Neural cell (in vitro differentiated cells): ENCODE measurements around the gene PLET1. TPM values are rescaled to one million over a fixed set of nuclear protein-coding genes. Genes with fewer than 3 reads are reported as not detected.

Experiments used
- H2AFZ ChIP-seq: fragments of 200-600, 300-800 bp; sonication (generic), shearing (Covaris generic); 2 replicates; pipeline ENCODE4 v1.6.0; 2014; ENCODE audit warnings: low read depth, mild to moderate bottlenecking, antibody characterized with exemption, low read length, moderate library complexity
- H3F3A ChIP-seq: fragments of 200-600 bp; shearing (Covaris generic); 2 replicates; pipeline ENCODE4 v1.6.1; 2016; ENCODE audit warnings: mild to moderate bottlenecking, moderate library complexity, mixed read lengths, antibody characterized with exemption, low read length; ENCODE audit not compliant: insufficient read depth, poor library complexity, severe bottlenecking
- H3K27ac ChIP-seq: fragments of 200-600, 300-800 bp; sonication (generic), shearing (Covaris generic); 2 replicates; pipeline ENCODE4 v1.5.1; 2014; ENCODE audit warnings: mild to moderate bottlenecking, low read length, moderate library complexity
- H3K27me3 ChIP-seq: fragments of 300-800, 200-600 bp; sonication (generic), shearing (Covaris generic); 2 replicates; pipeline ENCODE4 v1.6.0; 2014; ENCODE audit warnings: mild to moderate bottlenecking, low read depth, low read length, moderate library complexity; ENCODE audit not compliant: insufficient read depth
- H3K36me3 ChIP-seq: fragments of 300-800, 200-600 bp; sonication (generic), shearing (Covaris generic); 2 replicates; pipeline ENCODE4 v1.5.1; 2014; ENCODE audit warnings: mild to moderate bottlenecking, antibody characterized with exemption, low read length, moderate library complexity; ENCODE audit not compliant: insufficient read depth
- H3K4me2 ChIP-seq: fragments of 300-800, 200-600 bp; sonication (generic), shearing (Covaris generic); 2 replicates; pipeline ENCODE4 v1.6.0; 2014; ENCODE audit warnings: mild to moderate bottlenecking, low read length
- H3K4me3 ChIP-seq: fragments of 300-800, 200-600 bp; sonication (generic), shearing (Covaris generic); 2 replicates; pipeline ENCODE4 v1.5.1; 2014; ENCODE audit warnings: mild to moderate bottlenecking, low read length, moderate library complexity
- H3K79me2 ChIP-seq: fragments of 200-600 bp; shearing (Covaris generic); replicated peaks from 2 replicates; pipeline ENCODE4 v1.6.0; 2014; ENCODE audit warnings: mild to moderate bottlenecking, low read length, moderate library complexity; ENCODE audit not compliant: insufficient read depth
- H3K9ac ChIP-seq: fragments of 300-800, 200-600 bp; sonication (generic), shearing (Covaris generic); 2 replicates; pipeline ENCODE4 v1.6.1; 2016; ENCODE audit warnings: mild to moderate bottlenecking, low read length, mixed read lengths
- H3K9me2 ChIP-seq: fragments of 200-600 bp; shearing (Covaris generic); 2 replicates; pipeline ENCODE4 v1.6.1; 2016; ENCODE audit warnings: mild to moderate bottlenecking, low read length, mixed read lengths; ENCODE audit not compliant: insufficient read depth
- H3K9me3 ChIP-seq: fragments of 200-600, 300-800 bp; sonication (generic), shearing (Covaris generic); 2 replicates; pipeline ENCODE4 v1.6.1; 2016; ENCODE audit warnings: mild to moderate bottlenecking, mixed run types, low read length, moderate library complexity, mixed read lengths
- H4K20me1 ChIP-seq: fragments of 200-600 bp; shearing (Covaris generic); 2 replicates; pipeline ENCODE4 v1.6.1; 2016; ENCODE audit warnings: mild to moderate bottlenecking, mixed run types; ENCODE audit not compliant: insufficient read depth
- CTCF ChIP-seq: fragments of 450-650 bp; IDR thresholded peaks from 2 replicates; pipeline ENCODE4 v1.5.1; 2014; ENCODE audit warnings: antibody characterized with exemption, mild to moderate bottlenecking, moderate library complexity; ENCODE audit not compliant: poor library complexity, severe bottlenecking
- EP300 ChIP-seq: fragments of 450-650 bp; conservative IDR thresholded peaks from 2 replicates; pipeline ENCODE4 v1.6.1; 2014; ENCODE audit warnings: antibody characterized with exemption, mild to moderate bottlenecking, moderate library complexity; ENCODE audit not compliant: poor library complexity, severe bottlenecking
- EZH2 ChIP-seq: fragments of 200-600, 300-800 bp; shearing (Covaris generic), sonication (generic); IDR thresholded peaks from 2 replicates; pipeline ENCODE4 v1.6.1; 2014; ENCODE audit warnings: antibody characterized with exemption, low read length, borderline replicate concordance, mild to moderate bottlenecking; ENCODE audit not compliant: insufficient read depth, poor library complexity, severe bottlenecking
- MXI1 ChIP-seq: fragments of 450-650 bp; conservative IDR thresholded peaks from 2 replicates; pipeline ENCODE4 v1.6.1; 2014; ENCODE audit warnings: antibody characterized with exemption, mild to moderate bottlenecking; ENCODE audit not compliant: poor library complexity, severe bottlenecking
- POLR2AphosphoS5 ChIP-seq: IDR thresholded peaks from 2 replicates; pipeline ENCODE4 v1.6.1; 2012
- RAD21 ChIP-seq: fragments of 450-650 bp; conservative IDR thresholded peaks from 2 replicates; pipeline ENCODE4 v1.6.1; 2014; ENCODE audit warnings: antibody characterized with exemption, mild to moderate bottlenecking, moderate library complexity
- REST ChIP-seq: IDR thresholded peaks from 2 replicates; pipeline ENCODE4 v1.6.1; 2012; ENCODE audit warnings: borderline replicate concordance
- SMC3 ChIP-seq: fragments of 450-650 bp; conservative IDR thresholded peaks from 2 replicates; pipeline ENCODE4 v1.6.1; 2014; ENCODE audit warnings: antibody characterized with exemption, mild to moderate bottlenecking, moderate library complexity; ENCODE audit not compliant: poor library complexity
- TAF1 ChIP-seq: IDR thresholded peaks from 2 replicates; pipeline ENCODE4 v1.6.1; 2012; ENCODE audit warnings: low read depth
- polyA plus RNA-seq: library from polyadenylated mRNA; depleted of rRNA; stranded (reverse); fragments of >200 nt; gene quantifications from 2 replicates; pipeline ENCODE4 v1.2.3, GENCODE V29; 2014

Gene PLET1
- polyA plus RNA-seq, 1 donor from 2014 or later: not detected

GRCh38 chr11:112266410-112266778 is 5.7 kb upstream of the PLET1 start:
- no peak for TF ChIP-seq RAD21
- no peak for TF ChIP-seq EP300
- TF ChIP-seq SMC3: no peak
- no peak for TF ChIP-seq MXI1
- TF ChIP-seq EZH2: no peak
- TF ChIP-seq CTCF: no peak
- TF ChIP-seq TAF1: no peak
- no peak for TF ChIP-seq REST
- no peak for TF ChIP-seq POLR2AphosphoS5
- Histone ChIP-seq H3K9me3 (no peaks in the 10 kb centered on the region), H3K4me3 (no peak overlapping the region), H4K20me1 (no peaks in the 10 kb centered on the region), H2AFZ (no peak overlapping the region), H3F3A (no peaks in the 10 kb centered on the region), H3K27me3 (no peaks in the 10 kb centered on the region), H3K4me2 (no peak overlapping the region), H3K27ac (no peak overlapping the region), H3K79me2 (no peaks in the 10 kb centered on the region), H3K9ac (no peak overlapping the region), H3K9me2 (no peaks in the 10 kb centered on the region), H3K36me3 (no peaks in the 10 kb centered on the region)

- H3F3A ChIP-seq: no peaks in the 10 kb centered on the region
- H3K9ac ChIP-seq: no peak overlapping the region
- H3K79me2 ChIP-seq: no peaks in the 10 kb centered on the region
- H3K27me3 ChIP-seq: no peaks in the 10 kb centered on the region
- no peak overlapping the region for H3K27ac ChIP-seq
- no peaks in the 10 kb centered on the region for H3K9me2 ChIP-seq
- no peak overlapping the region for H3K4me2 ChIP-seq
- no peaks in the 10 kb centered on the region for H4K20me1 ChIP-seq
- H3K36me3 ChIP-seq: no peaks in the 10 kb centered on the region
- H3K9me3 ChIP-seq: no peaks in the 10 kb centered on the region
- no peak overlapping the region for H3K4me3 ChIP-seq
- no peak for TF ChIP-seq MXI1
- no peak for TF ChIP-seq SMC3
- no peak for TF ChIP-seq POLR2AphosphoS5
- no peak for TF ChIP-seq RAD21
- no peak for TF ChIP-seq CTCF
- no peak for TF ChIP-seq REST
- no peak for TF ChIP-seq TAF1
- TF ChIP-seq EP300: no peak
- TF ChIP-seq EZH2: no peak
- H2AFZ ChIP-seq: no peak overlapping the region
Observed at GRCh38 chr11:112265659-112266409, 5.2 kb upstream of the PLET1 start.
